ENCODE data around the gene TBXA2R. TPM values are rescaled to one million over a fixed set of nuclear protein-coding genes. Genes with fewer than 3 reads are reported as not detected.
"Not testable (repeated sequence)": the region's sequence is repeated elsewhere in the genome, so short reads cannot be mapped to it uniquely, and the experiment has no call there.

TBXA2R gene
- total RNA-seq, 4 donors from 2014 or later = 1.4 to 14.9 (median 4.5) TPM

DNA sequence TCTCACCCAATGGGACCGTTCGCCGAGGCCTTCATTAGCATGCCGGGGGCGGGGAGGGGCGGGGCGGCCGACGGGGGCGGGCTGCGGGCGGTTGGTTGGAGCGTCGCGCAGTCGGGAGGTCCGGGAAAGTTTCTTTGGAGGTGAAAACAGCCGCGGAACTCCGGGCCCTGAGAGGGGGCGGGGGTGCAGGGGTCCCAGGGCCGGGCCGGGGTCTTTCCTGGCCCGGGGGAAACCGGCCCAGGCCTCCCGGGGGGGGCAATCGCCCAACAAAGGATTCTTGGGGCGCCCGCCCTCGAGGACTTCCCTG lies 33.9 kb downstream of the TBXA2R start, which contains the start of gene HMG20B:
Gene HMG20B, plus strand, starts transcription at position 90 of the 307 bp plus-strand sequence. CDS start 366 bp downstream, outside the sequence.
- TF ChIP-seq, protein P1, sequence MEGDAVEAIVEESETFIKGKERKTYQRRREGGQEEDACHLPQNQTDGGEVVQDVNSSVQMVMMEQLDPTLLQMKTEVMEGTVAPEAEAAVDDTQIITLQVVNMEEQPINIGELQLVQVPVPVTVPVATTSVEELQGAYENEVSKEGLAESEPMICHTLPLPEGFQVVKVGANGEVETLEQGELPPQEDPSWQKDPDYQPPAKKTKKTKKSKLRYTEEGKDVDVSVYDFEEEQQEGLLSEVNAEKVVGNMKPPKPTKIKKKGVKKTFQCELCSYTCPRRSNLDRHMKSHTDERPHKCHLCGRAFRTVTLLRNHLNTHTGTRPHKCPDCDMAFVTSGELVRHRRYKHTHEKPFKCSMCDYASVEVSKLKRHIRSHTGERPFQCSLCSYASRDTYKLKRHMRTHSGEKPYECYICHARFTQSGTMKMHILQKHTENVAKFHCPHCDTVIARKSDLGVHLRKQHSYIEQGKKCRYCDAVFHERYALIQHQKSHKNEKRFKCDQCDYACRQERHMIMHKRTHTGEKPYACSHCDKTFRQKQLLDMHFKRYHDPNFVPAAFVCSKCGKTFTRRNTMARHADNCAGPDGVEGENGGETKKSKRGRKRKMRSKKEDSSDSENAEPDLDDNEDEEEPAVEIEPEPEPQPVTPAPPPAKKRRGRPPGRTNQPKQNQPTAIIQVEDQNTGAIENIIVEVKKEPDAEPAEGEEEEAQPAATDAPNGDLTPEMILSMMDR (IDR thresholded peaks at IDR 0.05) = no peak
- TF ChIP-seq POLR2A (IDR thresholded peaks at IDR 0.05) = peak; percentile 22 to 46
- Histone ChIP-seq H3K4me1 (peaks cover 0 to 58% (median 21%) of the 10 kb centered on the region in 3 donors), H3K27me3 (no peaks in the 10 kb centered on the region), H3K4me3 (peak within 1 kb of the TSS; percentile 66 to 75), H3K36me3 (peaks cover 0 to 8% of the 10 kb centered on the region in 2 donors), H3K9me3 (no peaks in the 10 kb centered on the region), H3K27ac (peak within 1 kb of the TSS; percentile 48 to 91 (median 90))
- no peak for ATAC-seq
- WGBS, 2 donors (ENCODE audit: low coverage in 1 of 2) = no CpG with 5 or more reads among the region's 30 CpGs

DNA sequence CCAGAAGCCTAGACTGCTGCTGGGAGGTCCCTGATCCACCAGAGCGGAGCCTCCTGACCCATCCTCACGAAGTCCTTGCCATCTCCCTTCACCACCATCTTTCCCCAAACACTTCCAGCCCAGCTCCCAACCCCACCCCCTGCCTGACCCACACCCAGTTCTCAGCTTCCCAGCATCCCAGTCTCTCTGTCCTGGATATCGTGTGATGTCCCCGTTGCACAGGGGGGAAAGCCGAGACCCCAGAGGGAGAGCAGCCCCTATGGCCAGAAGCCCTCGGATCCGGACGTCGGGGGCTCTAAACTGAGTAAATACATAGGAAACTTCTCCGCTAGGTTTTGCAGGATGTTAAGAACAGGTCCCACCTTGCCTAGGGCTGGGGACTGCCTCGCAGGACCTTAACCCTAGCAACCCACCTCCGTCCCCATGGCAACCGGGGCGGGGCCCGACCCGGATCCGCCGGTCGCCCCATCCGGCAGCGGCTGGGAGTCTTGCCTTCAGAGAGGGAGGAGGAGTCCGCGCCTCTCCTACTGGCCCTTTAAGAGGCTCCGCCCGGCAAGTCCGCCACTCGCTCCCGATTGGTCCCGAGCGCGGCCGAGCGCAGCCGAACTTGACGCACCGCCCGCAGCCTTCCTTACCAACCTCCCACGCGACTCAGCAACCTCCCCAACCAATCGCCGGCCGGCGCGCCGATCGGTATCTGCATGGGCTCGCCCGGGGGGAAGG lies 34.4 kb downstream of the TBXA2R start:
- H3K9me3 ChIP-seq = no peaks in the 10 kb centered on the region
- TF ChIP-seq POLR2A (IDR thresholded peaks at IDR 0.05) = no peak
- no peak for TF ChIP-seq POLR2AphosphoS5 (IDR thresholded peaks at IDR 0.05)
- TF ChIP-seq EP300 (IDR thresholded peaks at IDR 0.05) = no peak
- TF ChIP-seq, protein P1 (IDR thresholded peaks at IDR 0.05) = no peak
- H3K4me1 ChIP-seq = peaks cover 0 to 56% (median 21%) of the 10 kb centered on the region in 3 donors
- H3K27me3 ChIP-seq = no peaks in the 10 kb centered on the region
- peak; percentile 98 for ATAC-seq
- H3K36me3 ChIP-seq = peaks cover 0 to 8% of the 10 kb centered on the region in 2 donors
- H3K27ac ChIP-seq = peak overlapping the region in 3 of 4 donors; percentile 90 to 91 (median 90)
- H3K4me3 ChIP-seq = peak overlapping the region; percentile 37 to 75
- no CpG with 5 or more reads among the region's 48 CpGs for WGBS, 2 donors (ENCODE audit: low coverage in 1 of 2)

DNA sequence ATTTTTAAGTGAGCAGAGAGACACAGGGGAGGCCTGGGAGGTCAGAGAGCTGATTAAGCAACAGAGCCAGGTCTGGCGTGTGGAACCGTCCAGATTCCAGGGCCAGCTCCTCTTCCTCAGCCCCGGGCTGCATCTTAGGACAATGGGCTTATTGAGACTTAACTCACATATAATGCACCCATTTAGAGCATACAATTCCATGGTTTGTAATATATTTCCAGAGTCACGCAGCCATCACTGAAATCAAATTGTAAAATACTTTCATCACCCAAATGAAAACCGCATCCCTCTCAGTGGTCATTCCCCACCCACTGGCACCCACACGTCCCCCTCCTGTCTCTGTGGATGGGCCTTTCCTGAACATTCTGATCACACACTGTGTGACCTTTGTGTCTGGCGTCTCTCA lies 36.1 kb downstream of the TBXA2R start:
- Histone ChIP-seq H3K27ac (no peak overlapping the region), H3K36me3 (peaks cover 0 to 7% of the 10 kb centered on the region in 2 donors), H3K27me3 (no peaks in the 10 kb centered on the region), H3K4me1 (peaks cover 0 to 39% (median 12%) of the 10 kb centered on the region in 3 donors), H3K4me3 (no peak overlapping the region), H3K9me3 (no peaks in the 10 kb centered on the region)
- ATAC-seq = no peak
- WGBS, 2 donors (ENCODE audit: low coverage in 1 of 2) = 68 to 72% methylated on average over 7 of the region's 7 CpGs
- TF ChIP-seq POLR2AphosphoS5 (IDR thresholded peaks at IDR 0.05) = no peak
- TF ChIP-seq, protein P1 (IDR thresholded peaks at IDR 0.05) = no peak
- no peak for TF ChIP-seq POLR2A (IDR thresholded peaks at IDR 0.05)
- no peak for TF ChIP-seq EP300 (IDR thresholded peaks at IDR 0.05)

DNA sequence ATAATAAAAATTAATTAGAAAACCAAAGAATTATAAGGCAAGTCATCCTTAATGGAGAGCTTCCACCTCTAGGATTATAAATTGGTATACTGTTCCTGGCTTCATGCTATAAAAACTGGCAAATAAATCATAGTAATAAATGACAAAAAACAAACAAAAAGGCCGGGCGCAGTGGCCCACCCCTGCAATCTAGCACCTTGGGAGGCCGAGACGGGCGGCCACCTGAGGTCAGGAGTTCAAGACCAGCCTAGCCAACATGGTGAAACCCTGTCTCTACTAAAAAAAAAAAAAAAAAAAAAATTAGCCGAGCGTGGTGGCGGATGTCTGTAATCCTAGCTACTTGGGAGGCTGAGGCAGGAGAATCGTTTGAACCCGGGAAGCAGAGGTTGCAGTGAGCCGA lies 36.6 kb downstream of the TBXA2R start:
- H3K4me1 ChIP-seq = peaks cover 0 to 34% (median 12%) of the 10 kb centered on the region in 3 donors
- H3K27ac ChIP-seq, H3K27me3 ChIP-seq, ATAC-seq, H3K9me3 ChIP-seq, H3K4me3 ChIP-seq, H3K36me3 ChIP-seq: not testable (repeated sequence)
- 76 to 85% methylated on average over 5 to 11 of the region's 11 CpGs for WGBS, 2 donors (ENCODE audit: low coverage in 1 of 2)

DNA sequence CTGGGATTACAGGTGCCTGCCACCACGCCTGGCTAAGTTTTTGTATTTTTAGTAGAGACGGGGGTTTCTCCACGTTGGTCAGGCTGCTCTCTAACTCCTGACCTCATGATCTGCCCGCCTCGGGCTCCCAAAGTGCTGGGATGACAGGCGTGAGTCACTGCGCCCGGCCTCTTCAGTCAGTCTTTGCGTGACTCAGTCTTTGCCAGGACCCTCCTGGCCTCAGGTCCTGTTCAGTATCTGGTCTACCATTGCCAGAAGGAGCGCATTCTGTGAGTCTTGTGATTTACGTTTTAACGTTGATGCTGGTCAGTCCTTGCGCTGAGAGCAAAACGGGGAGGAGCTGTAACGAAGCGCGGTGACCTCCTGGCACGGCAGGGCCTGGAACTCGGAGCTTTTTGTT lies 41.5 kb downstream of the TBXA2R start:
- no peak for ATAC-seq
- Histone ChIP-seq H3K27ac (no peak overlapping the region), H3K4me1 (no peaks in the 10 kb centered on the region), H3K36me3 (no peaks in the 10 kb centered on the region), H3K9me3 (no peaks in the 10 kb centered on the region), H3K4me3 (no peak overlapping the region), H3K27me3 (no peaks in the 10 kb centered on the region)
- TF ChIP-seq EP300 (IDR thresholded peaks at IDR 0.05) (no peak), POLR2AphosphoS5 (IDR thresholded peaks at IDR 0.05) (no peak), POLR2A (IDR thresholded peaks at IDR 0.05) (no peak)
- TF ChIP-seq, protein P1 (IDR thresholded peaks at IDR 0.05) = no peak
- 60 to 80% methylated on average over 1 to 2 of the region's 19 CpGs for WGBS, 2 donors (ENCODE audit: low coverage in 1 of 2)

Data from gastroesophageal sphincter (tissue), 4 donors.